Left lung (tissue), 10 donors: ENCODE data around the gene TNFRSF19. TPM values are rescaled to one million over a fixed set of nuclear protein-coding genes. Genes with fewer than 3 reads are reported as not detected.

ENCODE experiments used
- ATAC-seq: fragments of 200-7000 bp; cut with Tn5 transposase; one replicate; pipeline ENCODE4 v1.9.1; 2020; ENCODE audit warnings: moderate library complexity
- DNase-seq, 4 donors: peaks; one replicate each; pipeline ENCODE4 v3.0.0-alpha.2; 2013 to 2020
- H3K27ac ChIP-seq, 2 donors: fragments of 200-600 bp; sonication (generic) in 1 of 2; one replicate each; pipeline versions ENCODE4 v1.5.0 to v1.8.0; 2020 to 2021
- H3K27me3 ChIP-seq, 2 donors: fragments of 200-600 bp; sonication (generic) in 1 of 2; one replicate each; pipeline versions ENCODE4 v1.5.0 to v1.8.0; 2020 to 2021
- H3K36me3 ChIP-seq, 2 donors: fragments of 200-600 bp; sonication (generic) in 1 of 2; one replicate each; pipeline versions ENCODE4 v1.5.0 to v1.8.0; 2020 to 2021
- H3K4me1 ChIP-seq, 2 donors: fragments of 200-600 bp; one replicate each; pipeline ENCODE4 v1.8.0; 2021
- H3K4me3 ChIP-seq, 2 donors: fragments of 200-600 bp; sonication (generic) in 1 of 2; one replicate each; pipeline versions ENCODE4 v1.5.0 to v1.8.0; 2020 to 2021; ENCODE audit warnings: mild to moderate bottlenecking in 1 of 2
- H3K9me3 ChIP-seq, 2 donors: fragments of 200-600 bp; sonication (generic) in 1 of 2; one replicate each; pipeline versions ENCODE4 v1.5.0 to v1.8.0; 2020 to 2021
- intact Hi-C, 2 donors: fragments of 100-400 bp; cut with DNase I; formaldehyde crosslinking; loops; one replicate each; pipeline versions ENCODE4 v1.11.2 to v1.14.2; 2022
- polyA plus RNA-seq, 6 donors: library from polyadenylated mRNA; unstranded; fragments of 120-200 nt; gene quantifications; one replicate each; pipeline ENCODE4 v1.2.1, GENCODE V29; 2013; ENCODE audit not compliant: insufficient read length in 6 of 6
- total RNA-seq, 2 donors: library from RNA; stranded (reverse); fragmentation: NEBNext Ultra II Directional; extraction: Animal tissue kit (Norgen Biotek cat#: 25700); gene quantifications; one replicate each; pipeline ENCODE4 v1.2.1, GENCODE V29; 2021
- TF ChIP-seq, protein P1 (sequence below), 2 donors: fragments of 200-600 bp; sonication (generic) in 1 of 2; IDR thresholded peaks; one replicate each; pipeline versions ENCODE4 v1.5.0 to v1.8.0; 2021; ENCODE audit warnings: antibody characterized with exemption in 2 of 2
- donor health status: DM: no; HTN: yes; CAD: no.
- donor health status: DM: no; HTN: no; CAD: no.

TNFRSF19 gene
- total and polyA plus RNA-seq, 8 donors = 28.1 to 97.1 (median 87.5) TPM

DNA sequence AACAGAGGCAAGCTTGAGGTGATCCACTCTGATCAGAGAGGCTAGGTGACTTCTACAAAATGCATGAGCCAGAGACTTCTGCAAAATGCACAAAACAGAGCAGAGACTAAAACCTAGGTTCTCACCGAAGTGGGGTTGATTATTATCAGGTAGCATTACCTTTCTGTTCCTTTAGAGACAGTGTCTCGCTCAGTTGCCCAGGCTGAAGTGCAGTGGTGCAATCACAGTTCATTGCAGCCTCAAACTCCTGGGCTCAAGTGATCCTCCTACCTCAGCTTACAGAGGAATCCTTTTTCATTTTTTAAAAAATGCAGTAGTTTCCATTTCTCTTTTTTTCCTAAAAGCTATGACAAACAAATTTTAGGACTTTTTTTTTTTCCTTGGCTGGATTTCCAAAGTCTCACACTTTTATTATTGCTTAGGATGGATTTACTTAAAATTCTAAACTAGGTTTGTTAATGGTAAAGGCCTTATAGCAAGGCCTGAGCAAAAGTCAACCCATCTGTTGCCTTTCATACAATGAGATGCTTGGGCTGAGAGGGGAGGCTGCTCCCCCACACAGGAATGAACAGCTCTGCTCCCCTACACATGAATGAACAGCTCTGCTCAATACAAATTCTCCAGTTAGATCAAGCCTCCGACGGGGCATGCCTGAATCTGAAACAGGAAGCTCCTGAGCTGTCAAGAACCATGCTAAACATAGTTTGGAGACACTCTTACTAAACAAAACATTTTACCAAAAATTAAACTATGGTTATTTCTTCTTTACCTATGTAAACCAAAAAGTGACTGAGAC is 18.8 kb upstream of the TNFRSF19 start:
- no peak for DNase-seq
- ATAC-seq = no peak

DNA sequence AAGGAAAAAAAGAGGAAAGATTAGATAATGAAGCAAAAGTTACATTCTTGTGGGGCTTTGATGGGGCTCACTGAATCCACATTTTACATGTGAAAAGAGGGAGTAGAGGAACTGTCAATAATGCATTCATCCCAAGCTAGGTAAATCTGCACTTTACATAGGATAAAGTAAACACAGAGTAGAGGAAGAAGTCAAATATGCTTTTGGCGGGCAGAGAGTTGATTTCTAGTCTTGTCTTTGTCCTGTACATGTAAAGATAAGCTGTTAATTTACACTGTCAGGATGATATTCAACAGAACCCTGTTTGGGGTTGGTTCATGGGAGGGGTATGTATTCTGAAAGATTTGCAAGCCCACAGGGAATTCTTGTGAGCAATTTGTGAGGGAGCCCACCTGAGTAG is 18.0 kb upstream of the TNFRSF19 start:
- no peak overlapping the region for H3K4me3 ChIP-seq
- H3K4me1 ChIP-seq = no peaks in the 10 kb centered on the region
- H3K36me3 ChIP-seq = no peaks in the 10 kb centered on the region
- TF ChIP-seq, protein P1, sequence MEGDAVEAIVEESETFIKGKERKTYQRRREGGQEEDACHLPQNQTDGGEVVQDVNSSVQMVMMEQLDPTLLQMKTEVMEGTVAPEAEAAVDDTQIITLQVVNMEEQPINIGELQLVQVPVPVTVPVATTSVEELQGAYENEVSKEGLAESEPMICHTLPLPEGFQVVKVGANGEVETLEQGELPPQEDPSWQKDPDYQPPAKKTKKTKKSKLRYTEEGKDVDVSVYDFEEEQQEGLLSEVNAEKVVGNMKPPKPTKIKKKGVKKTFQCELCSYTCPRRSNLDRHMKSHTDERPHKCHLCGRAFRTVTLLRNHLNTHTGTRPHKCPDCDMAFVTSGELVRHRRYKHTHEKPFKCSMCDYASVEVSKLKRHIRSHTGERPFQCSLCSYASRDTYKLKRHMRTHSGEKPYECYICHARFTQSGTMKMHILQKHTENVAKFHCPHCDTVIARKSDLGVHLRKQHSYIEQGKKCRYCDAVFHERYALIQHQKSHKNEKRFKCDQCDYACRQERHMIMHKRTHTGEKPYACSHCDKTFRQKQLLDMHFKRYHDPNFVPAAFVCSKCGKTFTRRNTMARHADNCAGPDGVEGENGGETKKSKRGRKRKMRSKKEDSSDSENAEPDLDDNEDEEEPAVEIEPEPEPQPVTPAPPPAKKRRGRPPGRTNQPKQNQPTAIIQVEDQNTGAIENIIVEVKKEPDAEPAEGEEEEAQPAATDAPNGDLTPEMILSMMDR (IDR thresholded peaks at IDR 0.05) = no peak
- peaks cover 0 to 15% of the 10 kb centered on the region in 2 donors for H3K27me3 ChIP-seq
- no peaks in the 10 kb centered on the region for H3K9me3 ChIP-seq
- H3K27ac ChIP-seq = no peak overlapping the region
- no peak for DNase-seq
- no peak for ATAC-seq
- intact Hi-C loops = no loop called here

More for the DNA sequence above, 18.8 kb upstream of the TNFRSF19 start:
- TF ChIP-seq, protein P1 (IDR thresholded peaks at IDR 0.05) = no peak
- intact Hi-C loops = no loop called here
- H3K27ac ChIP-seq = no peak overlapping the region
- H3K27me3 ChIP-seq = peaks cover 0 to 20% of the 10 kb centered on the region in 2 donors
- no peaks in the 10 kb centered on the region for H3K9me3 ChIP-seq
- no peaks in the 10 kb centered on the region for H3K4me1 ChIP-seq
- H3K36me3 ChIP-seq = no peaks in the 10 kb centered on the region
- no peak overlapping the region for H3K4me3 ChIP-seq

DNA sequence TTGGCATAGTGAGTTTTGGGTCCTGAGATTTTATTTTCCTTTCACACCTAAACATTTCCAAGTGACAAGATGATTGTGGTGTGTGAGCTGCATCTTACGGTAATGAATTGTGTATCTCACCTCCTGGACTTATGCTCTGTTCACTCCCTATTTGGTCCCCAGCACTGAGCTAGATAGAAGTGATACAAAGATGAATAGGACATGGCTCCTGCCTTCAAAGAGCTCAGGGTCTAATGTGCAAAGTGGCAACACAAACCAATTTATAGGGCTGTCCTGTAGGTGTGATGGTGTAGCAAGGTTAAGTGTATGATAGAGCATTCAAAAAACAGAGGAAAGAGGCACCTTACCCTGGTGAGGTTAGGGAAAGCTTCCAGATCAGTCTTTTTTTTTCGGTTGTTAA is 17.6 kb upstream of the TNFRSF19 start:
- Histone ChIP-seq H3K4me3 (no peak overlapping the region), H3K4me1 (no peaks in the 10 kb centered on the region), H3K27me3 (peaks cover 0 to 10% of the 10 kb centered on the region in 2 donors), H3K36me3 (no peaks in the 10 kb centered on the region), H3K27ac (no peak overlapping the region), H3K9me3 (no peaks in the 10 kb centered on the region)
- DNase-seq (no peak), ATAC-seq (no peak)
- intact Hi-C loops = no loop called here
- TF ChIP-seq, protein P1 (IDR thresholded peaks at IDR 0.05) = no peak

DNA sequence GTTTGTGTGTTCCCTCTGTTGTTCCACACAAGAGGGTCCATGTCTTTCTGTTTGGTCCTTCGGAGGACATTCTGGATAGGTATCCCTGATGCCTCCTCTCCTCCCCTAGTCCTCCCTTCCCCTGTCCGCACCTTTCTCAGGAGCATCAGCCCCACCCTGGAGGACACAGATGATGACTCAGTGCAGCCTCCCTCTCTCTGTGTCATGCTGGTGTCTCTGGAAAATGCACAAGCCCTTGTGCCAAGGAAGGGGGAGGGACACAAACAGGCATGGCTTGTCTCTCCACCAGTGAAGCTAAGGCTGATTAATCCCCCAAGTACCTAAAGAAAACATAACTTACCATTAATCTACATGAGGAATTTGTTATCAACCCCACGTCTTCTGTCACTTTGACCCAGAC is 16.2 kb upstream of the TNFRSF19 start:
- TF ChIP-seq, protein P1 (IDR thresholded peaks at IDR 0.05) = no peak
- H3K27ac ChIP-seq = no peak overlapping the region
- no peaks in the 10 kb centered on the region for H3K27me3 ChIP-seq
- ATAC-seq (no peak), DNase-seq (no peak)
- peaks cover 0 to 2% of the 10 kb centered on the region in 2 donors for H3K4me1 ChIP-seq
- intact Hi-C loops = no loop called here
- H3K36me3 ChIP-seq = no peaks in the 10 kb centered on the region
- H3K9me3 ChIP-seq = no peaks in the 10 kb centered on the region
- no peak overlapping the region for H3K4me3 ChIP-seq

DNA sequence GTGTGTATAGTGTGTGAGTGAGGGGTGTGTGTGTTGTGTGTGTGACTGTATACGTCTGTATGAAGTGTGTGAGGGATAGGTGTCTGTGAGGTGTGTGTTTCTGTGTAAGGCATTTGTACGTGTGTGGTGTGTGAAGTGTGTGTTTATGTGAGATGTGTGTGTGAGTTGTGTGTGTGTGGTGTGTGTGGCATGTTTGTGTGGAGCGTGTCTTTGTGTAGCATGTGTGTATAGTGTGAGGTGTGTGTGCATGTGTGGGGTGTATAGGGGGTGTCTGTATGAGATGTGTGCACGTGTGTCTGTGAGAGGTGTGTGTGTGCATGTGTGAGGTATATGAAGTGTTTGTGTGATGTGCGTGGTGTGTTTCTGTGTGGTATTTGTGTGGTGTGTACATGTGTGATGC is 13.2 kb upstream of the TNFRSF19 start:
- peaks cover 0 to 7% of the 10 kb centered on the region in 2 donors for H3K4me1 ChIP-seq
- no peak for ATAC-seq
- no peaks in the 10 kb centered on the region for H3K36me3 ChIP-seq
- no peak overlapping the region for H3K27ac ChIP-seq
- TF ChIP-seq, protein P1 (IDR thresholded peaks at IDR 0.05) = no peak
- no peaks in the 10 kb centered on the region for H3K9me3 ChIP-seq
- no peak overlapping the region for H3K4me3 ChIP-seq
- no peak for DNase-seq
- no peaks in the 10 kb centered on the region for H3K27me3 ChIP-seq
- intact Hi-C loops = no loop called here
